ENCODE measurements around the gene CTDP1. TPM values are rescaled to one million over a fixed set of nuclear protein-coding genes. Genes with fewer than 3 reads are reported as not detected.

Gene CTDP1, protein sequence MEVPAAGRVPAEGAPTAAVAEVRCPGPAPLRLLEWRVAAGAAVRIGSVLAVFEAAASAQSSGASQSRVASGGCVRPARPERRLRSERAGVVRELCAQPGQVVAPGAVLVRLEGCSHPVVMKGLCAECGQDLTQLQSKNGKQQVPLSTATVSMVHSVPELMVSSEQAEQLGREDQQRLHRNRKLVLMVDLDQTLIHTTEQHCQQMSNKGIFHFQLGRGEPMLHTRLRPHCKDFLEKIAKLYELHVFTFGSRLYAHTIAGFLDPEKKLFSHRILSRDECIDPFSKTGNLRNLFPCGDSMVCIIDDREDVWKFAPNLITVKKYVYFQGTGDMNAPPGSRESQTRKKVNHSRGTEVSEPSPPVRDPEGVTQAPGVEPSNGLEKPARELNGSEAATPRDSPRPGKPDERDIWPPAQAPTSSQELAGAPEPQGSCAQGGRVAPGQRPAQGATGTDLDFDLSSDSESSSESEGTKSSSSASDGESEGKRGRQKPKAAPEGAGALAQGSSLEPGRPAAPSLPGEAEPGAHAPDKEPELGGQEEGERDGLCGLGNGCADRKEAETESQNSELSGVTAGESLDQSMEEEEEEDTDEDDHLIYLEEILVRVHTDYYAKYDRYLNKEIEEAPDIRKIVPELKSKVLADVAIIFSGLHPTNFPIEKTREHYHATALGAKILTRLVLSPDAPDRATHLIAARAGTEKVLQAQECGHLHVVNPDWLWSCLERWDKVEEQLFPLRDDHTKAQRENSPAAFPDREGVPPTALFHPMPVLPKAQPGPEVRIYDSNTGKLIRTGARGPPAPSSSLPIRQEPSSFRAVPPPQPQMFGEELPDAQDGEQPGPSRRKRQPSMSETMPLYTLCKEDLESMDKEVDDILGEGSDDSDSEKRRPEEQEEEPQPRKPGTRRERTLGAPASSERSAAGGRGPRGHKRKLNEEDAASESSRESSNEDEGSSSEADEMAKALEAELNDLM
- total RNA-seq = 29.5 TPM in 2 replicates

DNA sequence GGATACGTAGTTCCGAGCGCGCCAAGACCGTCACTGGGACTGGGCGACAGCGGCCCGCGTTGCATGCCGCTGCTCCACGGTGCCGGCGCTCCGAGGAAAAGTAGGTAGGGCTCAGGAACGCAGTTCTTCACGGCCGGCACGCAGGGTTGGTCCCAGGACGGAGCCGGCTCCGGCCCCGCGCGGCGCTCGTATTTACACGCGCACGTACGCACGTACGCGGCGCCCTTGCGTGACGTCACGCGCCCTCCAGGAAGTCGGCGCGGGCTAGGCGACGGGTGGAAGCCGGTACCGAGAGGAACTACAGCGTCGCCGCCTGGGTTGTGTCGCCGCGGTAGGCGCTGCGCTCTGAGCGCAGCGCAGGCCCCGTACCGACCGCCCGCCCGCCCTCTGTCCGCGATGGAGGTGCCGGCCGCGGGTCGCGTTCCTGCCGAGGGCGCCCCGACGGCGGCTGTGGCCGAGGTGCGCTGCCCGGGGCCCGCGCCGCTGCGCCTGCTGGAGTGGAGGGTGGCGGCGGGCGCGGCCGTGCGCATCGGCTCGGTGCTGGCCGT lies at the start of gene CTDP1:
Gene CTDP1 (plus strand): TSS at position 252 of the 548 bp plus-strand sequence. CDS start 145 bp downstream, at position 397.

DNA sequence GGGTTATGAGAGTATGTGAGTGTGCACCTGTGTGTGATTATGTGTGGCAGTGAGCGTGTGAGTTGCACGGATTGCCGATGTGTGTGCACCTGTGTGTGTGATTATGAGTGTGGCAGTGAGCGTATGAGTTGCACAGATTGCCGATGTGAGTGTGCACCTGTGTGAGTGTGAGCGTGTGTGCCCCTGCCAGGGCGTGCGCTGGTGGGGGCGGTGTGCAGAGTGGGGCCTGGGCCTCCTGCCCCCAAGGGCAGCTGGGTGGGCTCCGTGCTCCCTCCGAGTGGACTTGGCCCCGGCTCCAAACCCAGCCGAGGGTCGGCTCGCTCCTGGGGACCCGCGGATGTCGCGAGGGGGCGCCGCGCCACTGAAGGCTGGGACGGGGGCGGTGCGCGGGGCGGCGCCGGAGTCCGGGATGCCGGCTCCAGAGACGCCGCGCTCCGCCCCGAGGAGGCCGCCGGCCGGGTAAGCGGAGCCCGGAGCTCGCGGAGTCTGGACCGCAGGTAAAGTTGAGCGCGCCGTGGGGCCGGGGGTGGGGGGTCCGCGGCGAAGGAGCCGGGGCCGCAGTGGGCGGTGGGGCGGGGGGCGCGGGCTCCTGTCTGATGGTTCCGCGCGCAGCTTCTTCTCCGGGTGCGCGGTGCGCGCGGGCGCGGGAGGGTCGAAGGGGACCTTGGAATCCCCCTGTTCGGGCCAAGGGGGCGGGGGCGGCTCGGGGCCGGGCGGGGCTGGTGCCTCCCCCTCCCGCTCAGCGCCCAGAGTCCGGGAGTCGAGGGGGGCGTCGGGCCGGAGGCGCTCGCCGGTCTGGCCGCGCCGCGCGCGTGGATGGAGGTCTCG lies 118.1 kb downstream of the CTDP1 start, which contains the start of gene KCNG2:
Gene KCNG2 (plus strand): TSS at position 421 of the 828 bp plus-strand sequence. CDS start 65,730 bp downstream, outside the sequence.

Other genes starting within 250 kb of the CTDP1 start
- gene KCNG2, start 118.1 kb downstream of the CTDP1 start, total RNA-seq = not detected in 2 replicates

Data from placental pericyte (primary cell).